Lower leg skin (tissue), 3 donors: ENCODE results near the gene CAPZA1.

Source experiments
- CTCF ChIP-seq, 3 donors: fragments of 450-650 bp; IDR thresholded peaks; one replicate each; pipeline ENCODE4 v1.5.1; 2016; ENCODE audit warnings: antibody characterized with exemption in 3 of 3, mild to moderate bottlenecking in 3 of 3, moderate library complexity in 2 of 3
- POLR2A ChIP-seq, 2 donors: fragments of 450-650 bp; IDR thresholded peaks; one replicate each; pipeline ENCODE4 v1.6.1; 2016 to 2017; ENCODE audit warnings: antibody characterized with exemption in 2 of 2, mild to moderate bottlenecking in 1 of 2, moderate library complexity in 1 of 2

- TF ChIP-seq POLR2A (IDR thresholded peaks at IDR 0.05) (no peak), CTCF (IDR thresholded peaks at IDR 0.05) (no peak)
Measured at GRCh38 chr1:112686417-112686816, 66.8 kb downstream of the CAPZA1 start.
